ENCODE measurements around the gene SLC6A20. TPM values are rescaled to one million over a fixed set of nuclear protein-coding genes. Genes with fewer than 3 reads are reported as not detected.

The SLC6A20 gene, protein sequence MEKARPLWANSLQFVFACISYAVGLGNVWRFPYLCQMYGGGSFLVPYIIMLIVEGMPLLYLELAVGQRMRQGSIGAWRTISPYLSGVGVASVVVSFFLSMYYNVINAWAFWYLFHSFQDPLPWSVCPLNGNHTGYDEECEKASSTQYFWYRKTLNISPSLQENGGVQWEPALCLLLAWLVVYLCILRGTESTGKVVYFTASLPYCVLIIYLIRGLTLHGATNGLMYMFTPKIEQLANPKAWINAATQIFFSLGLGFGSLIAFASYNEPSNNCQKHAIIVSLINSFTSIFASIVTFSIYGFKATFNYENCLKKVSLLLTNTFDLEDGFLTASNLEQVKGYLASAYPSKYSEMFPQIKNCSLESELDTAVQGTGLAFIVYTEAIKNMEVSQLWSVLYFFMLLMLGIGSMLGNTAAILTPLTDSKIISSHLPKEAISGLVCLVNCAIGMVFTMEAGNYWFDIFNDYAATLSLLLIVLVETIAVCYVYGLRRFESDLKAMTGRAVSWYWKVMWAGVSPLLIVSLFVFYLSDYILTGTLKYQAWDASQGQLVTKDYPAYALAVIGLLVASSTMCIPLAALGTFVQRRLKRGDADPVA
- total RNA-seq: 0.10 TPM

DNA sequence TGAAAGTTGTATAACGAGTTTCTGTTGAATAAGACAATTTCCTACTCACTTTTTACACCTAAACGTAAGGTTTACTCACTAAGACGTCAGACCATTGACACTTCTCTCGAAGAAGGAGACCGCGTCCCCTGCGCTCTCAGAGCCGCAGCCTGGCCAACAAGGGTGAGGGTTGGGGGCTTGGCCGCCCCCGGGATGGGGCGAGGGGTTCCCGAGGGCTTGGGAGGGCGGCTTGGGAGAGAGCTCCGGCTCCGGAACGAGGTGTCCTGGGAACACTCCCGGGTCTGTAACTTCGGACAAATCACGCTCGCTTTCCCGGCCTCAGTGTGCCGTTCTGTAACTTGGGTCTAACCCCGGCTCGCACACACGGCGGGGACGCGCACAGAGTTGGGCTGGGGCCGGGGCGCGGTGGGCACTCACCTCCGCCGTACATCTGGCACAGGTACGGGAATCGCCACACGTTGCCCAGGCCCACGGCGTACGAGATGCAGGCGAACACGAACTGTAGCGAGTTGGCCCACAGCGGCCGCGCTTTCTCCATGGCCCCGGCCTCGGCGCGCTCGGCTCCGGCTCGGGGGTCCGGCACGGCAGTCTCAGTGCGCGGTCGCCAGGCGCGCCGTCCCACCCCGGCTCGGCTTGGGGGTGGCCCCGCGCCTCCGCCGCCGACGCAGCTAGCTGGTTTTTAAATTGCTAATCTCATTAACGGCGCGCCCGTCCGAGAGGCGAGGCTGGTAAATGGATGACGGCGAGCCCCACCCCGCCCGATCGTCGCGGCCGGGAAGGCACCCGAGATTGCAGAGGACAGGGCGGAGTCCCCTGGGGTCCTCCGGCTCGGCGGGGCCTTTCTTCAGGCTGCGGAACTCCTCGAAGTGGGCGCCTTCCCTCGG, at the start of gene SLC6A20:
TSS of gene SLC6A20 (minus strand) at position 655 of the 884 bp plus-strand sequence. CDS start at position 538, 117 bp downstream.
- Histone ChIP-seq H3K9me3 (ENCODE audit: low read depth, low read length) (no peaks in the 10 kb centered on the region), H3K27me3 (ENCODE audit: insufficient read depth, low read length) (peaks cover 53% of the 10 kb centered on the region), H3K4me1 (ENCODE audit: insufficient read depth, low read length) (peaks cover 19% of the 10 kb centered on the region), H3K4me3 (ENCODE audit: low read length) (peak within 1 kb of the TSS; percentile 8)

DNA sequence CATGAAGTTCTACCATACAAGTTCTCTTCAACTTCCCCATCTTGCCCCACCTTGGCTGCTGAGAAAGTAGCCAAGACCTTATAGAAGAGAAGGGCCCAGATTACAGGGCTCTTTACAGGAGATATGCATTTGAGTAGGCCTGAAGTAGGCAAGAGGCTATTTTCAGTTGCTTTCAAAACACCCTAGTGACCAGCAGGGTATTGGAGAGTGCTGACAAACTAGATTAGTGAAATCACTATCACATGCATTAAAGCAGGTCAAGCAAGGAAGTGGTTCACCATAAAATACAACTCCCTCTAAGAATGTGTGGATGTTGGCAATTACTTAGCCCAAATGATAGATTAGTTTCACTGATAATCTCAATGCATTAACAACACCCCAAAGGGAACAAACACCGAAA, 48.3 kb upstream of the SLC6A20 start:
- Histone ChIP-seq H3K27me3 (ENCODE audit: insufficient read depth, low read length) (no peaks in the 10 kb centered on the region), H3K4me1 (ENCODE audit: insufficient read depth, low read length) (peaks cover 16% of the 10 kb centered on the region), H3K9me3 (ENCODE audit: low read depth, low read length) (no peaks in the 10 kb centered on the region)

DNA sequence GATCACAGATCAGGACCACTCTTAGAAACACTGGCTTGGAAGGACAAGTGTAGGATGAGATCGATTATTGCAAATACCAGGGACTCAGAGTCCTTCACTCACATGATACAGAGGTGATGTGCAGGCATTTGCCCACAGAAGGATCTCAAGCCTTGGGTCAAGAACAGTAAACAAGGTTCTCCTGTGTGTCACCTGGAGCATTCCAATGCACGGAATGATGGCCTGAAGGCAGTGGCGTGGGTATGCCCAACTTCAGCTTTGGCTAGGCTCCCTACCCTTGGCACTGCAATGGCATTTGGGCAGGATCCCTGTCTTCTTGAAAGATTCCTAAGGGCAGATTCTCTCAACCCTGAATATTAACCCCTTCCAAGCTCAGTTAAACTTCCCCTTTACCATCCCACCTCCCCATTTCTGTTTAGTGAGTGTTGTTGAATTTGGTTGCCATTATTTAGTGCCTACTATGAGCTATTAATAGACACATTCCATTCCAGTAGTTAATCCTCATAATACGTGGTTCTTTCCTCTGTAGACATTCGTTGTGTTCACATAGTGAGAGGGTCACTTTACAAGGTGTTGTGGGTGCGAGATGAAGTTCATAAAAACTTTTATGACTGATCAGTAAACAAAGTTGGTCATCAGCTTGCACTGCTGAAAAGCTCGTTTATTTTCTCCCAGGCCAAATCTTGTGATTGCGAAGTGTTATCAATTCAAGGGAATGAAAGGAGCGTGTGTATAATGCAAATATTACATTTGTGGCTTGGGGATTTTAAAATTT, 46.7 kb upstream of the SLC6A20 start:
- Histone ChIP-seq H3K27me3 (ENCODE audit: insufficient read depth, low read length) (no peaks in the 10 kb centered on the region), H3K4me1 (ENCODE audit: insufficient read depth, low read length) (peaks cover 16% of the 10 kb centered on the region), H3K9me3 (ENCODE audit: low read depth, low read length) (no peaks in the 10 kb centered on the region), H3K4me3 (ENCODE audit: low read length) (no peak overlapping the region)

More for the DNA sequence above, 48.3 kb upstream of the SLC6A20 start:
- no peak overlapping the region for H3K4me3 ChIP-seq (ENCODE audit: low read length)

DNA sequence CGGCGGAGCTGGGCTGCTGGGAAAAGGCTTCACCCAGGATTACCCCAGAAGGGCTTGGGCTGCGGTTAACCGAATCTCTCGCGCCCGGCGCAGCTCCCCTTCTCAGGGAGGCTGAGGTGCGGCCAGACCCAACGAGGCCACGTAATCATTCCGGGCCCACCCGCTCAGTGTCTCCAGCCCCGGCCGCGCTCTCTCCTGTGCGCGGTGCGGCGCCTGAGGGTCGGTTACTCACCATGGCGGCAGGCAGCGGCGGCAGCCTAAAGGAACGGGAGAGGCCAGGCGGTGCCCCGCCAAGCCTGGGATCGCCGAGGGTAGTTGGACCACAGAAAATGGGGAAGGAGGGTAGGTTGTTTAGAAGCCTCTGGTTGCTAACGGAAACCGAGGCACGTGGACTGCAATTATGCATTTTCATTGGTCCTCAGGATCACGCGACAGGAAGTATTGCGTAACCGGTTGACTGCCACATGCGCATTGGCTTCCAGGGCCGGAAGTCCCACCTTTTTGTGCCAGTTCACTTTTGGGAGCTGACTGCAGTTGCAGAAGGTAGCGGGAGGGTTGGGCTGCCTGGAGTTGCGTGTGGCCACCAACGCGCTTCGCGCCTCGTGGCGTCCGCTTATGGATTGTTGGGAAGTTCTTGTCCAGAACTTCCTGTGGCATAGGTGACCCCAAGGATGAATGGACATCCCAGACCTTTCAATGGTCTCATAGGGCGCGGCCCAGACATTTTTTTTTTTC, 45.6 kb upstream of the SLC6A20 start, which contains the start of gene LZTFL1:
TSS of gene LZTFL1 (minus strand) at position 363 of the 735 bp plus-strand sequence. CDS start at position 235, 128 bp downstream.
- Histone ChIP-seq H3K4me3 (ENCODE audit: low read length) (peak within 1 kb of the TSS; percentile 67), H3K27me3 (ENCODE audit: insufficient read depth, low read length) (no peaks in the 10 kb centered on the region), H3K4me1 (ENCODE audit: insufficient read depth, low read length) (peaks cover 16% of the 10 kb centered on the region), H3K9me3 (ENCODE audit: low read depth, low read length) (no peaks in the 10 kb centered on the region)

DNA sequence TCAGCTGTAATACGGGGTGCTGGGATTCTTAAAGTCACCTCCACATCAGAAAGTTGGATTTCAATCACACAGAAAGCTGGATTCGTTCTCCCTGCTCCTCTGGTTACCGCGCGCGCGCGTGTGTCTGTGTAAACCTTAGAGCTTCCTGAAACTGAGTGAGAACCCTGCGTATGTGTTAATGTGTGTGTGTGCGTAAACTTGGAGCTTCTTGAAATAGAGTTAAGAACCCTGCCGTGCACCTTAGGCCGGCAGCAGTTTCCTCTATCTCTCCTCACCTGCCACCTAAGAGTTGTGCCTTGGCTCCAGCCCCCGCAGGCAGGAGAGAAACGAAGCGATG, 45.1 kb upstream of the SLC6A20 start:
- peak overlapping the region; percentile 67 for H3K4me3 ChIP-seq (ENCODE audit: low read length)
- peaks cover 16% of the 10 kb centered on the region for H3K4me1 ChIP-seq (ENCODE audit: insufficient read depth, low read length)
- no peaks in the 10 kb centered on the region for H3K9me3 ChIP-seq (ENCODE audit: low read depth, low read length)
- no peaks in the 10 kb centered on the region for H3K27me3 ChIP-seq (ENCODE audit: insufficient read depth, low read length)

DNA sequence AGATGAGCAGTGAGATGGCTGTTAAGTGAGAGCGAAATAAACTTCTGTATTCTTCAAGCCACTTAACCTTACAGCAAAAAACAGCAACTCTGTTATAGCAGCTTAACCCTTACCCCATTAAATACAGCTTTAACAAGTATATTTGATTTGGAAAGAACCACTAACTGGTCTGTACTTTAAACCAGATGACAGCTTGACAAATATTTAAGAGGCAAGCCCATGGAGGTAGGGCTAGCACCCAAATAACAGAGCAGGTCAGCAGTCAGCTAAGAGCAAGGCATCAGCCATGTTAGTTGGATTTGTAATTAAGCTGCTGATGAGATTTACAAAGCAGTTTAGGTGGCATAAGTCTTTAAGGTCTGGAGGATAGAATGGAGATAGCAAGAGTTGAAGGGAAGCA, 42.1 kb upstream of the SLC6A20 start:
- Histone ChIP-seq H3K4me1 (ENCODE audit: insufficient read depth, low read length) (peaks cover 16% of the 10 kb centered on the region), H3K4me3 (ENCODE audit: low read length) (no peak overlapping the region), H3K9me3 (ENCODE audit: low read depth, low read length) (no peaks in the 10 kb centered on the region), H3K27me3 (ENCODE audit: insufficient read depth, low read length) (no peaks in the 10 kb centered on the region)

DNA sequence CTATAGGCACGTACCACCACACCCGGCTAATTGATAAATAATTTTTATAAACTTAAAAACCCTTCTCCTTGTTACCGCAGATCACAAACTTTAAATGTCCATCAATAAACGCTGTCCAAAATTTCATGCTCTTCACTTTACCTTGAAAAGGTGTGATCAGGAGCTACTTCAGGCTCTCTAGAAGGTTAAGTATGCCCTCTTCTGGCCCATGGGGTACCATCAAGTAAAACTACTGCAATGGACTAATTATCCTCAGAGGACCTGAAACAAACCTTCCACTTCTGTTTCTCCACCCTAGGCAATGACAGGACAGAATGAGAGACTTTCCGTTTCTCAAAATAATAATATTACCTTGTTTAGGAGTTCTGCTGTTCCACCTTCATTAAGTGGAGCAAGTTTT, 36.4 kb upstream of the SLC6A20 start:
- no peaks in the 10 kb centered on the region for H3K9me3 ChIP-seq (ENCODE audit: low read depth, low read length)
- H3K27me3 ChIP-seq (ENCODE audit: insufficient read depth, low read length): no peaks in the 10 kb centered on the region
- no peaks in the 10 kb centered on the region for H3K4me1 ChIP-seq (ENCODE audit: insufficient read depth, low read length)
- no peak overlapping the region for H3K4me3 ChIP-seq (ENCODE audit: low read length)

DNA sequence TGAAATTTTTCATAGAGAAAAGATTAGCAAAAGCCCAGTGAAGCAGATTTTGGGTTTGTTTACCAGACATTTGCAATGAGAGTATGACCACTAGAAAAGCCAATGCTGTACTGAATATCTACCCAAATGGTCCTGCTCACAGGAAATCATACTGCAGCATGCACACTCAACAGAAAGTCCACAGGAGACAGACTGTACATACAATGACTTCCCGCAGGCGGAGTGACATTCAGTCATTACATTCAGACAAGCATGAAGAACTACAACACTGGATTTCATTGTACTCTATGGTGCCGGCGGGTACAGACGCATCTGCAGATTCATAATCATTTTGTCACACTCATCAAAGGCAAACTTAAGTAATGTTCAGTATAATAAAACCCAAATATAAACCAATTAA, 33.8 kb upstream of the SLC6A20 start:
- Histone ChIP-seq H3K4me3 (ENCODE audit: low read length) (no peak overlapping the region), H3K4me1 (ENCODE audit: insufficient read depth, low read length) (no peaks in the 10 kb centered on the region), H3K27me3 (ENCODE audit: insufficient read depth, low read length) (no peaks in the 10 kb centered on the region), H3K9me3 (ENCODE audit: low read depth, low read length) (no peaks in the 10 kb centered on the region)

DNA sequence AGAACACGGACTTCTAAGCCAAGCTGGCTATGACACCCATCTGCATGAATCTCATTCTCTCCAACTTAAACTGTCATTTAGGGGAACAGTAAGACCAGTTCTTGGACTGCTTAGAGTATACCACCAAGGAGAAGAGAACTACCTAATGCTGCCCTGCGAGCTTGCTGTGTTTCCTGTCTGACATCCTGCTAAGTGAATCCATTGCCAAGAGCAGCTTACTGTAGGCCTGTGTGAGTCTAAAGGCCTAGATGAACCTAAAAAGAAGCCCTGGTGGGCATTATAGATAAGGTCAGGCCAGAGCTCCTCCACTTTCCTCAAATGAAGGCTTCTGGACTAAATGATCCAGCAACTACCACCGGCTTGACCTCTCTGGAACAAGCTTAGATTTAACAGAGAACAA, 30.6 kb upstream of the SLC6A20 start:
- no peaks in the 10 kb centered on the region for H3K4me1 ChIP-seq (ENCODE audit: insufficient read depth, low read length)
- H3K4me3 ChIP-seq (ENCODE audit: low read length): no peak overlapping the region
- H3K27me3 ChIP-seq (ENCODE audit: insufficient read depth, low read length): no peaks in the 10 kb centered on the region
- H3K9me3 ChIP-seq (ENCODE audit: low read depth, low read length): no peaks in the 10 kb centered on the region

DNA sequence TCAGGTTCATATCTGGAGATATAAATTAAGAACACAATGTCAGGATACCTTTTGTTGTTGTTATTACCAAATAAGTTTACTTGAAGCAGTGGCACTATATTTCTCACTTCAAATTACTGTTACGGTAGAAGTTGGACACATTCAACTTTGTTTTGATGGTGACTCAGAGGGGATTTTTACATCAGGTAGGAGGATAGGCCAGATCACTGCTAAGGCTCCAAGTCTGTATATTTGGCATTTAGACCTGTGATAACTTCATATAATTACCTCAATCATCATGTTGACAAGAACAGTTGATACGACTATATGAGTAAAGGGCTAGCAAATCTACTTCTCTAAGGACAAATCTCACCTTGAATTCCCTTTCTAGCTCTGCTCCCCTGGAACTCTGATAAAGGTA, 30.0 kb upstream of the SLC6A20 start:
- Histone ChIP-seq H3K9me3 (ENCODE audit: low read depth, low read length) (no peaks in the 10 kb centered on the region), H3K4me3 (ENCODE audit: low read length) (no peak overlapping the region), H3K27me3 (ENCODE audit: insufficient read depth, low read length) (no peaks in the 10 kb centered on the region), H3K4me1 (ENCODE audit: insufficient read depth, low read length) (no peaks in the 10 kb centered on the region)

DNA sequence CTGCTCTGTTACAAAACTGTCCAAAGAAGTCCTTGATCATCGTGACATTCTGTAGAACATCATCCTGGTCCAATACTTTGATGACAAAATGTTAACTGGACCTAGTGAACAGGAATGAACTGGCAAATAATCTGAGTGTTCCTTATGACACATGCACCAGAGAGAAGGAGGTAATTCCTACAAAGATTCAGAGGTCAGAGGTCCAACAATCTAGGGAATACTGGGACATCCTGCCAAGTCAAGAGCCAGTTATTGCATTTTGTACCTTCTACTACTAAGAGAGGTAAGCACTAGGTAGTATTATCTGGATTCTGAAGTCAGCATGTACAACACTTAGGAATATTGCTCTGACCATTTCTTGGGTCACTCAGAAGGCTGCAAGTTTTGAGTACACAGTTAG, 24.8 kb upstream of the SLC6A20 start:
- Histone ChIP-seq H3K4me3 (ENCODE audit: low read length) (no peak overlapping the region), H3K4me1 (ENCODE audit: insufficient read depth, low read length) (no peaks in the 10 kb centered on the region), H3K27me3 (ENCODE audit: insufficient read depth, low read length) (no peaks in the 10 kb centered on the region), H3K9me3 (ENCODE audit: low read depth, low read length) (no peaks in the 10 kb centered on the region)

DNA sequence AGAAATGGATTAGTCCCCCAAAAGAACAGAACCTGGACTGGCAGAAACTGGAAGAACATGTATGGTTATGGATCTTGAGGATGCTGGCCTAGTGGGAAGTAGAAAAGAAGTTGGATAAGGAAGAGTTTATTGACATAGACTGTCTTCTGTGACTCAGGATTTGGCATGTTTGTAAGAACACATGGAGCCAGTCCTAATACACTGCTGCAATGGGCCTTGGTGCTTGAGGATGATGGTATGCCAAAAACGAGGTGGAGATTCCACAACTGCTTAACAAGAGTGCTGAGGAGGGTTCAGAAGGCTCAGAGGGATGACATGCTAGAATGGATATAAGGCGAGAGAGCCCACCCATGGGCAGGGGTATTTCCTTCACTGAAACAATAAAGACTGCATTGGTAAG, 23.2 kb upstream of the SLC6A20 start:
- H3K27me3 ChIP-seq (ENCODE audit: insufficient read depth, low read length): no peaks in the 10 kb centered on the region
- H3K4me1 ChIP-seq (ENCODE audit: insufficient read depth, low read length): no peaks in the 10 kb centered on the region
- no peaks in the 10 kb centered on the region for H3K9me3 ChIP-seq (ENCODE audit: low read depth, low read length)
- no peak overlapping the region for H3K4me3 ChIP-seq (ENCODE audit: low read length)

DNA sequence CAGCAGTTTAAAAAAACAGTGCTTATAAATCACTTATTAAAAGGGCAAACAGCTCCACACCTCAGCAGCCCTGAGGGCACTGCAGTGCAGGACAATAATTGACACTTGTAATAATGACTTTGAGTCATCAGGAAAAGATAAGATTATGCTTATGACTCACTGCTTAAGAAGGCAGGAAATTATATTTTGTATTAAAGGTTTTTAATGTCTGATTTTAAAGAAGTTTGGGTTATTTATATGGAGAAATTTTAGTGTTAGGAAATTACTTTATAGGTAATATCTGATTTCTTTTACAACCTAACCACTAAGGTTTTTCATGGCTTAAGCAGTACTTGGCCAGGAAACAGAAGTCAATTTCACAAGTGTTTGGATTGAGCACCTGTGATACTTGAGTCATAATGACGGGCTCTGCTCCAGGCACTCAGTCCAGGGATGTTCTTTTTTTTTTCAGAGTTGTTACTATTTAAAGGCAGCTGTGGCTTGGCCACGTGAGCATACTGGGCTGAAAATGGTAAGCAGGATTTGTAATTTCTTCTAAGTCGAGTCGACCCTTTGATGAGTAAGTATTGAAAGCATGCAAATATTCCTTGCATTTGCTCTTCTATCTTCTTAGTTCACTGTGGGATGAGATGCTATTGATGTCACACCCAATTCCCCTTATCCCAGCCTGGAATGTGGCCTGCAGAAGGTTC, 21.6 kb upstream of the SLC6A20 start:
- Histone ChIP-seq H3K4me1 (ENCODE audit: insufficient read depth, low read length) (no peaks in the 10 kb centered on the region), H3K27me3 (ENCODE audit: insufficient read depth, low read length) (no peaks in the 10 kb centered on the region), H3K4me3 (ENCODE audit: low read length) (no peak overlapping the region), H3K9me3 (ENCODE audit: low read depth, low read length) (no peaks in the 10 kb centered on the region)
